Measurements from ENCODE around the gene KLK14.

The KLK14 gene

GRCh38 chr19:51065221-51065960, 17.3 kb downstream of the KLK14 start:
- intact Hi-C loops (cut with micrococcal nuclease): no loop called here
- Mint-ChIP-seq H3K36me3 (ENCODE audit: low read depth) (no peaks in the 10 kb centered on the region), H3K4me1 (ENCODE audit: low read depth) (peaks cover 17% of the 10 kb centered on the region), H3K27me3 (peaks cover 48% of the 10 kb centered on the region), H3K27ac (no peak overlapping the region), H3K4me3 (peak overlapping the region; percentile 44), H3K9me3 (no peaks in the 10 kb centered on the region)

DNA sequence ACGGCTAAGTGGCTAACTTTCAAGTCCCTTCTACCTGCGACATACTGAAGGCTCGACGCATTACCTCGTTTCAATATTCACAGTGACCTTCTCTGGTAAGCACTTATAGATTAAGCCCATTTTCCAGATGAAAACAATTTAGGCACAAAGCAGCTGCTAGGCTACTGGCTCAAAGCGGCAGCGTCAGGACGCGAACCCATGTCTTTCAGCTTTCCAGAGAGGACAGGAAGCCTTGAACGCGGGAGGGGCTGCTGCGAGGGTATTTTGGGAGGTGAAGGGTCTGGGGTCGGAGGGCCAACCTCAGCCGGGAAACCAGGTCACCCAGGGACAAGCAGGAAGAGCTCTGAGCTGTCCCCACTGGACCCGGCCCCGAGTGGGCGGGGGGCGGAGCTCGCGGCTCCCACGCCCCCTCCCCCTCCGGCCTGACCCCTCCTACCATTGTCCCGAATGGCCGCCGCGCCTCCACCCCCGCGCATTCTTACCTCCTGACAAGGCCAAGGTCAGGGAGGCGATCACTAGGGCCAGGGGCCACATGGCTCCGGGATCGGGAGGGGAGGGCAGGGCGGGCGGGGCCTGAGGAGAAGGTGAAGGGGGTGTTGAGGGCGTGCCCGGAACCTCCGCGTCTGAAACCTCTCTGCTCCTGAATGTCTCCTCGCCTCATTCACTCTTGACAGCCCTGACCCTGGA, 18.0 kb downstream of the KLK14 start, which contains the start of gene KLK13:
Gene KLK13, minus strand, starts transcription at position 559 of the 687 bp plus-strand sequence. Its CDS starts 25 bp downstream, at position 534.
- H3K36me3 Mint-ChIP-seq (ENCODE audit: low read depth): no peaks in the 10 kb centered on the region
- peaks cover 51% of the 10 kb centered on the region for H3K27me3 Mint-ChIP-seq
- intact Hi-C loops (cut with micrococcal nuclease): no loop called here
- no peaks in the 10 kb centered on the region for H3K9me3 Mint-ChIP-seq
- H3K4me3 Mint-ChIP-seq: peak within 1 kb of the TSS; percentile 44
- H3K27ac Mint-ChIP-seq: no peak within 1 kb of the TSS
- H3K4me1 Mint-ChIP-seq (ENCODE audit: low read depth): peaks cover 17% of the 10 kb centered on the region

DNA sequence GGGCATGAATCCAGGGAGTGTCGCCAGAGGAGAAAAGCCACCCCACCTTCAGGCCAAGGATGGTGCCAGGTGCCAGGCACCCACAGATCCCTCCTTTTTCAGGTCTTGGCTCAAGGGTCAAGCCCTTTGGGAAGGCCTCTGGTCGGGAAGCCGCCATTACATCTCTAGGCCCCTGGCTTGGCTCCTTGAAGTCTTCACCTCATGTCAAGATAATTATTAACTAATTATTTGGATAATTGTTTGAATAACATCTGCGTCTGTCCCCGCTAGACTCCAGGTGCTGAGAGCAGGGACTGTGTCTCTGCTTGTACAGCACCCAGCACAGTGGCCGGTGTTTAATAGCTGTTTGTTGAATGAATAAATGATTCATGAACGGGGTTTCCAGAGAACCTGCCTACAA, 19.0 kb downstream of the KLK14 start:
- peaks cover 17% of the 10 kb centered on the region for H3K4me1 Mint-ChIP-seq (ENCODE audit: low read depth)
- H3K9me3 Mint-ChIP-seq: no peaks in the 10 kb centered on the region
- peaks cover 54% of the 10 kb centered on the region for H3K27me3 Mint-ChIP-seq
- H3K4me3 Mint-ChIP-seq: no peak overlapping the region
- H3K36me3 Mint-ChIP-seq (ENCODE audit: low read depth): no peaks in the 10 kb centered on the region
- no peak overlapping the region for H3K27ac Mint-ChIP-seq
- intact Hi-C loops (cut with micrococcal nuclease): no loop called here

GRCh38 chr19:51060973-51061372, 21.7 kb downstream of the KLK14 start:
- Mint-ChIP-seq H3K9me3 (no peaks in the 10 kb centered on the region), H3K27me3 (peaks cover 46% of the 10 kb centered on the region)

DNA sequence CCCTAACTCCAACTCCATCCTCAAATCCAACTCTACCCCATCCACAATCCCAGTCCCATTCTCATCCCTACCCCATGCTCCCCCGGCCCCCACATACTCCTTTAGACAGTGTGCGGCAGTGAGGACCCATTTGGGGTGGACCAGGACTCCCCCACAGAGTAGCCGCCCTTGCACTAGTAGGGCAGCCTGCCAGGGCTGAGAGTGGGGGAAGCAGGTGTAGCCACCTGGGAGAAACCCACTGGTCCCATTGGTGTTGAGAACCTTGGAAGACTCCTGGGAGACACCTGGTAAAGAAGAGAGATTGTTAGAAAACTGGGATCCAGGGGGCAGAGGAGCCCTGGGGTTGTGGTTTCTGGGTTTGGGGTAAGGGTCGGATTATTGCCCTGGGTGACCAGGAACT, 22.4 kb downstream of the KLK14 start:
- Mint-ChIP-seq H3K4me1 (ENCODE audit: low read depth) (peaks cover 3% of the 10 kb centered on the region), H3K27ac (no peak overlapping the region), H3K9me3 (no peaks in the 10 kb centered on the region), H3K27me3 (peaks cover 44% of the 10 kb centered on the region), H3K36me3 (ENCODE audit: low read depth) (no peaks in the 10 kb centered on the region), H3K4me3 (no peak overlapping the region)
- intact Hi-C loops (cut with micrococcal nuclease): no loop called here

More at GRCh38 chr19:51060973-51061372, 21.7 kb downstream of the KLK14 start:
- Mint-ChIP-seq H3K36me3 (ENCODE audit: low read depth) (no peaks in the 10 kb centered on the region), H3K4me1 (ENCODE audit: low read depth) (peaks cover 10% of the 10 kb centered on the region), H3K4me3 (no peak overlapping the region), H3K27ac (no peak overlapping the region)
- intact Hi-C loops (cut with micrococcal nuclease): no loop called here

DNA sequence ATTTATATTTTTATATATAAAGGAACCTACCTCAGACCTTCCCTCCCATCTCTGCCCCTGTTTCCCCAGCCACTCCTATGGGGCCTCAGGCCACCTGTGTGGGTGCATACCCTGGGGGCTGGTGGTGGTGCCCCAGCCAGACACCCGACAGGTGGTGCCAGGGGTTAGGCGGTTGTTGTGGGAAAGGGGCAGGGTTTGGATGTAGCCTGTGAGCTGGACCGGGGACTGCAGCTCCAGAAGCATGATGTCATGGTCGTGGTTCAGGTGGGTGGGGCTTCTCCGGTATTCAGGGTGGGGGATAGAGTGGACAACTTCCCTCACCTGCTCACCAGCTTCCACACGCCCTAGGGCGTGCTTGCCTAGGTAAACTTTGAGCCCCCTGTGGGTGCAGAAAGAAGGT, 23.0 kb downstream of the KLK14 start:
- intact Hi-C loops (cut with micrococcal nuclease): no loop called here
- H3K36me3 Mint-ChIP-seq (ENCODE audit: low read depth): no peaks in the 10 kb centered on the region
- no peak overlapping the region for H3K4me3 Mint-ChIP-seq
- H3K9me3 Mint-ChIP-seq: no peaks in the 10 kb centered on the region
- H3K4me1 Mint-ChIP-seq (ENCODE audit: low read depth): no peaks in the 10 kb centered on the region
- no peak overlapping the region for H3K27ac Mint-ChIP-seq
- H3K27me3 Mint-ChIP-seq: peaks cover 42% of the 10 kb centered on the region

GRCh38 chr19:51055866-51056265, 26.8 kb downstream of the KLK14 start:
- Mint-ChIP-seq H3K4me3 (no peak overlapping the region), H3K27me3 (peaks cover 38% of the 10 kb centered on the region), H3K27ac (no peak overlapping the region), H3K9me3 (no peaks in the 10 kb centered on the region), H3K36me3 (ENCODE audit: low read depth) (no peaks in the 10 kb centered on the region), H3K4me1 (ENCODE audit: low read depth) (no peaks in the 10 kb centered on the region)
- intact Hi-C loops (cut with micrococcal nuclease): no loop called here

- Mint-ChIP-seq H3K4me1 (ENCODE audit: low read depth) (no peaks in the 10 kb centered on the region), H3K27me3 (peaks cover 21% of the 10 kb centered on the region), H3K9me3 (no peaks in the 10 kb centered on the region), H3K27ac (no peak overlapping the region), H3K36me3 (ENCODE audit: low read depth) (no peaks in the 10 kb centered on the region), H3K4me3 (no peak overlapping the region)
- intact Hi-C loops (cut with micrococcal nuclease): no loop called here
Measured at GRCh38 chr19:51047031-51047335, 35.7 kb downstream of the KLK14 start.

DNA sequence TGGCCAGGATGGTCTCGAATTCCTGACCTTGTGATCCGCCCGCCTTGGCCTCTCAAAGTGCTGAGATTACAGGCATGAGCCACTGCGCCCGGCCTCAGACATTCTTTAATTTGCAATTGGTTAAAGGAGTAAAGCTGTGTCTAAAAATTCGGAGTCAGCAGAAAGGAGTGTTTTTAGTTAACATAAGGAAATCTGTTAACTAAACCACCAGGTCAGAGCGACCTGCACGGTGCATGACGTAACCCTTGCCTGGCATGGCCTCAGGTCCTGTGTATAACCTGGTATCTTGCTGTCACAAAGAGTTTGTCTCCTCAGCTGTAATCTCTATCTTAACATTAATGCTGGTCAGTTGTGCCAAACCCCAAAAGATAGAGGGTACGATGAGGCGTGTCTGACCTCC, 38.4 kb downstream of the KLK14 start:
- H3K27me3 Mint-ChIP-seq: peaks cover 18% of the 10 kb centered on the region
- H3K4me1 Mint-ChIP-seq (ENCODE audit: low read depth): no peaks in the 10 kb centered on the region
- H3K9me3 Mint-ChIP-seq: no peaks in the 10 kb centered on the region
- intact Hi-C loops (cut with micrococcal nuclease): no loop called here
- no peak overlapping the region for H3K27ac Mint-ChIP-seq
- H3K4me3 Mint-ChIP-seq: no peak overlapping the region
- no peaks in the 10 kb centered on the region for H3K36me3 Mint-ChIP-seq (ENCODE audit: low read depth)

DNA sequence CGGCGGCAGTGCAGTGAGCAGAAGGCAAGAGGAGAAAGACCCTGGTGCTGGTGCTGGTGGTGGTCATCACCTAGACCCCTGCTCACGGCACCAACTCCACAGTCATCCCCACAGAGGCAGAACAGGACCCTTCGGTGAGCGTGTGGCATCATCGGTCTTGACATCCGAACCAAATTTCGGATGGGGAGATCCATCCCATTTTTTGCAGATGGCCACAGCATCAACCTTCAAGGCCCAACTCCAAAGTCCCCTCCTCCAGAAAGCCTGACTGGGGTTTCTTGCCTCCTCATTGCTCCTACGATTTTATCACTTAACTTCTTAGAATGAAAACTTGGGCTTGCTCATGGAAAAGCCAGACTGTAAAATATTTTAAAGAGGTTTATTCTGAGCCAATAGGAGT, 39.2 kb downstream of the KLK14 start:
- no peaks in the 10 kb centered on the region for H3K9me3 Mint-ChIP-seq
- no peaks in the 10 kb centered on the region for H3K36me3 Mint-ChIP-seq (ENCODE audit: low read depth)
- no peak overlapping the region for H3K4me3 Mint-ChIP-seq
- peaks cover 14% of the 10 kb centered on the region for H3K27me3 Mint-ChIP-seq
- intact Hi-C loops (cut with micrococcal nuclease): no loop called here
- no peak overlapping the region for H3K27ac Mint-ChIP-seq
- H3K4me1 Mint-ChIP-seq (ENCODE audit: low read depth): no peaks in the 10 kb centered on the region

GRCh38 chr19:51040151-51040550, 42.5 kb downstream of the KLK14 start:
- no peaks in the 10 kb centered on the region for H3K4me1 Mint-ChIP-seq (ENCODE audit: low read depth)
- intact Hi-C loops (cut with micrococcal nuclease): no loop called here
- no peaks in the 10 kb centered on the region for H3K36me3 Mint-ChIP-seq (ENCODE audit: low read depth)
- peaks cover 7% of the 10 kb centered on the region for H3K27me3 Mint-ChIP-seq
- H3K27ac Mint-ChIP-seq: no peak overlapping the region
- no peaks in the 10 kb centered on the region for H3K9me3 Mint-ChIP-seq
- H3K4me3 Mint-ChIP-seq: no peak overlapping the region

DNA sequence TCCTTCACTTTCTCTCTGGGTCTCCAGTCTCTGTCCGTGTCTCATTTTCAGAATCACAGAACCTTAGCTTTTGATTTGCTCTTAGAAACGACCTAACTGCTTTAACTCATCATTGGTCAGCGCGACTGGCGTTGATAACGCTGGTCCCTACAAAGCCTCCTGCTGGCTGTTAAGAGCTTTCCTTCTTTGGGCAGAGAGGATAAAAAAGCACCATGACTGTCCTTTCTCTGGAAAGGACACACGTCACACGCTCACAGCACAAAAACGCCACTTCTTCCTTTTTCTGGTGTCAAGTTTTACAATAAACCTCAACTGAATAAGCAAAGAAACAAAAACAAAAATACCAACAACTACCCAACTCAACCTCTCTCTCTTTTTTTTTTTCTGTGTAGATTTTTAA, 46.2 kb downstream of the KLK14 start:
- H3K4me3 Mint-ChIP-seq: no peak overlapping the region
- H3K27me3 Mint-ChIP-seq: peaks cover 17% of the 10 kb centered on the region
- intact Hi-C loops (cut with micrococcal nuclease): no loop called here
- H3K4me1 Mint-ChIP-seq (ENCODE audit: low read depth): no peaks in the 10 kb centered on the region
- no peak overlapping the region for H3K27ac Mint-ChIP-seq
- H3K9me3 Mint-ChIP-seq: no peaks in the 10 kb centered on the region
- H3K36me3 Mint-ChIP-seq (ENCODE audit: low read depth): no peaks in the 10 kb centered on the region

DNA sequence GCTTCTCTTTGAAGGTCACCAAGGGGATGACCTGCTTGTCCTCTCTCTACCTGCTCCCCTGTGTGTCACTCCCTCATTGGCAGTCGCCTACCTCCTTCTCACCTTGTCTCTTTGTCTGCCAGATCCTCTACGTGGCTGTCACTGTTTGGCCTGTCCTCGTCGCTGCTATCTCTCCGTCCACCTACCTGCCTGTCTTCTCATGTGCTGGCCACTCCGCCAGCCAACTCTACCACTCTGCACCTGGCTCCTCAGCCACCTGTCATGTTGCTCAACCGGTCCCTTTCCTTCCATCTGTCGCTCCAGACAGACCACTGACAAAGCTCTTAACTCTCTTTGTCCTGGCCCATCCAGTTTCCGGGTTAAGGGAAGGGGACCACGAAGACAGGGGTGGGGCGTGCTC, 48.0 kb downstream of the KLK14 start, which contains the start of gene KLK12:
Gene KLK12, minus strand, starts transcription at position 299 of the 400 bp plus-strand sequence. CDS start 381 bp downstream, outside the sequence.
- Mint-ChIP-seq H3K27me3 (peaks cover 20% of the 10 kb centered on the region), H3K9me3 (no peaks in the 10 kb centered on the region), H3K36me3 (ENCODE audit: low read depth) (no peaks in the 10 kb centered on the region), H3K4me1 (ENCODE audit: low read depth) (no peaks in the 10 kb centered on the region), H3K4me3 (no peak within 1 kb of the TSS), H3K27ac (no peak within 1 kb of the TSS)
- intact Hi-C loops (cut with micrococcal nuclease): no loop called here

DNA sequence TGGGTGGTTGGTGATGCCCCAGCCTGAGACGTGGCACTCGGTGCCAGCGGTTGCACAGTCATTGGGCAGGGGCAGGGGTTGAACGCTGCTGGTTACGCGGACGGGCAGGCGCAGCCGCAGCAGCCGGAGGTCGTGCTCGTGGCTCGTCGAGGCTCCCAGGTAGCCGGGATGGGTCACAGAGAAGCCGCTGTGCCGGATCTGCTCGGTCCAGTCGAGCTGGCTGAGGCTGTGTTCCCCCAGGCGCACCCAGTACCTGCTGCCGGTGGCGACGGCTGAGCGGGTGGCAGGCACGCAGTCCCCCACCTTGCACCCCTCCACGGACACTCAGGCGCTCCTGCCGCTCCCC, 50.8 kb downstream of the KLK14 start:
- Mint-ChIP-seq H3K4me3 (no peak overlapping the region), H3K27ac (no peak overlapping the region), H3K9me3 (no peaks in the 10 kb centered on the region), H3K4me1 (ENCODE audit: low read depth) (no peaks in the 10 kb centered on the region), H3K27me3 (peaks cover 27% of the 10 kb centered on the region), H3K36me3 (ENCODE audit: low read depth) (no peaks in the 10 kb centered on the region)
- intact Hi-C loops (cut with micrococcal nuclease): no loop called here
